RKO (cell line): Measurements from ENCODE around the gene ASIC4.

ENCODE experiments used
- DNase-seq: peaks from one replicate; pipeline ENCODE4 v3.0.0-alpha.2; 2016; ENCODE audit warnings: low spot score

The ASIC4 gene, protein sequence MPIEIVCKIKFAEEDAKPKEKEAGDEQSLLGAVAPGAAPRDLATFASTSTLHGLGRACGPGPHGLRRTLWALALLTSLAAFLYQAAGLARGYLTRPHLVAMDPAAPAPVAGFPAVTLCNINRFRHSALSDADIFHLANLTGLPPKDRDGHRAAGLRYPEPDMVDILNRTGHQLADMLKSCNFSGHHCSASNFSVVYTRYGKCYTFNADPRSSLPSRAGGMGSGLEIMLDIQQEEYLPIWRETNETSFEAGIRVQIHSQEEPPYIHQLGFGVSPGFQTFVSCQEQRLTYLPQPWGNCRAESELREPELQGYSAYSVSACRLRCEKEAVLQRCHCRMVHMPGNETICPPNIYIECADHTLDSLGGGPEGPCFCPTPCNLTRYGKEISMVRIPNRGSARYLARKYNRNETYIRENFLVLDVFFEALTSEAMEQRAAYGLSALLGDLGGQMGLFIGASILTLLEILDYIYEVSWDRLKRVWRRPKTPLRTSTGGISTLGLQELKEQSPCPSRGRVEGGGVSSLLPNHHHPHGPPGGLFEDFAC

DNA sequence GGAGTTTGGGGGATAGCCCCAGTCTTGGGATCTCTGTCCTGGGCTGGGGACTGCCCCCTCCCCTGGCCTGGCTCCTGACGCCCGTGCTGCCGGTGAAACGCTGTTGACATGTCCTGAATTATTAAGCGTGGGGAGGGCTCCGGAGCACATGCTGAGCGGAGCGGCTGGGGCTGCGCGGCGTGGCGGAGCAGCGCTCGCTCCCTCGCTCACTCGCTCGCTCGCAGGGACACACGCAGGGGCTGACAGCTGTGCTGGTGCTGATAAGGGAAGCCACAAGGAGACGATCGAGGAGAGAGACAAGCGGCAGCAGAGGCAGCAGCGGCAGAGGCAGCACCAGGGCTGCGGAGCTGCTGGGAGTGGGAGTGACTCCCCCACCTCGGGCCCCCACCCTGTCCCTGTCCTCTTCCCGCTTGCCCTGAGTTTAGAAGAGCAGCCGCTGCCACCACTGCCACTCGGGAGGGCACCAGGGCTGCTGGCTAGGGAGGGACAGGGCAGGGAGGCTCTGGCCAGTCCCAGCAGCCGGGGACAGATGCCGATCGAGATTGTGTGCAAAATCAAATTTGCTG lies at the start of gene ASIC4:
Gene ASIC4 (plus strand): TSS at position 287 of the 566 bp plus-strand sequence. CDS start 243 bp downstream, at position 530.
- DNase-seq, result no peak

DNA sequence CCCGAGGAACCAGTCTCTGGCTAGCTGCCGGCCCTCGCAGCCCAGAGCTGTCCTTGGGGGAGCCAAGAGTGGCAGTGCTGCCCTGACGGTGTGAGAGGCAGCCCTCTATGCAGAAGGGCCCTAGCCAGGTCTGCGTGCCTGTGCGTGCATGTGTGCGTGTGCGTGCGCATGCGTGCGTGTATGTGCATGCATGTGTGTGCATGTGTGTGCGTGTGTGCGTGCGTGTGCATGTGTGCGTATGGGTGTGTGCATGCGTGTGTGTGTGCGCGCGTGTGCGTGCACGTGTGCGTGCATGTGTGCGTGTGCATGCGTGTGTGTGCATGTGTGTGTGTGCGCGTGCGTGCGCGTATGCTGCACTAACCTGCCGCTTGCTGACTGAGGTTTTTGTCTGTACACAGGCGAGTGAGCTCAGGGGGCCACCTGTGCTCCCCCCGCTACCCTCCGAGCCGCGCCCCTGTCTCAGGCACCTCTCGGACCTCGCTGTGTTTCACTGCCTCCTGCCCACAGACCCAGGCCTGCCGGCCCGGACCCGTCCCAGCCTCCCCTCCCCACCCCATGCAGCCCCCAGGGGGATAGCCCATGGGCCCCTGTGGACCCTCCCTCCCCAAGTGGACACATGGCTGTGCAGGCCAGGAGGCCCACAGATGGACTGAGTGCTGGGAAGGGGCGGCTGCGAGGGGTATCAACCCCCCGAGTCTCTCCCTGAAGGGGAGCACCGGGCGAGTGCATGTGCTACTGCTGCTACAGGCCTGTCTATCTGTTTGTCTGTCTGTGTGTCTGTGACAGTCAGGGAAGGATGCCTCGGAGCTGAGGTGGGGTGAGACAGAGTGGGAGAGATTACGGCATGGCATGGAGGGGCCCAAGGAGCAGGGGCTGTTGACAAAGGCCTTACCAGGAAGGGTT lies 48.4 kb upstream of the ASIC4 start:
- no peak for DNase-seq

DNA sequence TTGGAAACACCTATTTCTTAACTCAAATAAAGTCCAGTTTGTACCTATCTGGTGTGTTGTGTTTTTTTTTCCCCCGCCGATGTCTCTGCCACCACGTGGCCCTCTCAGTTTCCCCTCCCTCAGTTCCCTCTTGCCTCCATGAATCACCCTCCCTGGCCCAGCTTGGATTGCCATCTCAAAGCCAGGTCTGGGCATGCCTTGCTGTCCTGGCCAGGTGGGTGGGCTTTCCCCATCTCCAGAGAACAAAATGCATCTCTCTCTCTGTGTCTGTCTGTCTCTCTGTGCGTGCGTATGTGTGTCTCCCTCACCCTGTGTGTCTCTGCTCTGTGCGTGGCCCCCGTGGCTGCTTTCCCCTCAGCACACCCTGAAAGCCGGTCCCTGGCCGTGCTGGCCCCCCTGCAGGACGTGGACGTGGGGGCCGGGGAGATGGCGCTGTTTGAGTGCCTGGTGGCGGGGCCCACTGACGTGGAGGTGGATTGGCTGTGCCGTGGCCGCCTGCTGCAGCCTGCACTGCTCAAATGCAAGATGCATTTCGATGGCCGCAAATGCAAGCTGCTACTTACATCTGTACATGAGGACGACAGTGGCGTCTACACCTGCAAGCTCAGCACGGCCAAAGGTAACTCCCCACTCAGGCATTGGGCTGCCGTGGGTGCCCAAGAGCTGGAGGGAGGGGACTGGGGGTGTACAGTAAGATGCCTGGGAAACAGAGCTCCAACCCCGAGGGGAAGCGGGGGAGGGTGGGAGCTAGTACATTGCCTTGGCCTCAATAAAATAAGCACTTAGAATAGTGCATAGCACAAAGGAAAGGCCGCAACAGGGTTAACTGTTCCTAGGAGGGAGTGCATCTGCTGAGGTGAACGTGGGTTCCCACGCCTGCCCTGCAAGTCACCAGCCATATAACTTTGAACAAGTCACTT lies 47.2 kb upstream of the ASIC4 start:
- DNase-seq, result no peak

DNA sequence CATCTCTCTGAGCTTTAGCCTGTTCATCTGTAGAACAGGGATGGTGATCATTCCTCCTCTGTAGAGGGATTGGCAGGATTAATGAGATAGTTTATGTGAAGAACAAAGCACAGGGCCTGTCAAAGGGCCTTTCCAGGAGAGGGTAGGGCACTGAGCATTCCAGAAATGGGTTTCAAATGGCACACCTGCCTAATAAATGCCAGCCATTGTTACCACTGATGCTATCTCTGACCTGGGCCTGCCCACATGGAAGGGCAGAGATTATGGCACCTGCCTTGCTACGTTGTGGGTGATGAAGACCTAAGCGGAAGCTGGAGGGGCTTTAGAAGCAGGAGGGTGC lies 46.6 kb upstream of the ASIC4 start:
- no peak for DNase-seq

DNA sequence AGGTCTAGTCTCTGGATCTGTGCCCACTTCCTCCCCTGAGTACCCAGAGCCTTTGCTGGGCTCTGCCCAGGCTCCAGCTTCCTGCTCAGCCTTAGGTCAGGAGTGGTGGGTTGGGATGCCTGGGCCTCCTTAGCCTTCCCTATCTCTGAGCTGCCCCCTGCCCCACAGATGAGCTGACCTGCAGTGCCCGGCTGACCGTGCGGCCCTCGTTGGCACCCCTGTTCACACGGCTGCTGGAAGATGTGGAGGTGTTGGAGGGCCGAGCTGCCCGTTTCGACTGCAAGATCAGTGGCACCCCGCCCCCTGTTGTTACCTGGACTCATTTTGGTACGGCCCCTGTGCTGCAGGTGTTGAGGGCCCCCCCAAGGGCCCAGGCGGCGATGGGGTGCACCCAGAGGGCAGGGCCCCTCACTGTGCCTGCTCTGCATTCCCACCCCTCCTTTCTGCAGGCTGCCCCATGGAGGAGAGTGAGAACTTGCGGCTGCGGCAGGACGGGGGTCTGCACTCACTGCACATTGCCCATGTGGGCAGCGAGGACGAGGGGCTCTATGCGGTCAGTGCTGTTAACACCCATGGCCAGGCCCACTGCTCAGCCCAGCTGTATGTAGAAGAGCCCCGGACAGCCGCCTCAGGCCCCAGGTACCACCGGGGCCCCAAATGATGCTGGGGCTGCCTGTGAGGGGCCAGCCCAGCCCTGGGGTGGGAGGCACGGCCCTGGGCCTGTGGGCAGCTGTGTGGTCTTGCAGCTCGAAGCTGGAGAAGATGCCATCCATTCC lies 45.7 kb upstream of the ASIC4 start:
- DNase-seq, result no peak

DNA sequence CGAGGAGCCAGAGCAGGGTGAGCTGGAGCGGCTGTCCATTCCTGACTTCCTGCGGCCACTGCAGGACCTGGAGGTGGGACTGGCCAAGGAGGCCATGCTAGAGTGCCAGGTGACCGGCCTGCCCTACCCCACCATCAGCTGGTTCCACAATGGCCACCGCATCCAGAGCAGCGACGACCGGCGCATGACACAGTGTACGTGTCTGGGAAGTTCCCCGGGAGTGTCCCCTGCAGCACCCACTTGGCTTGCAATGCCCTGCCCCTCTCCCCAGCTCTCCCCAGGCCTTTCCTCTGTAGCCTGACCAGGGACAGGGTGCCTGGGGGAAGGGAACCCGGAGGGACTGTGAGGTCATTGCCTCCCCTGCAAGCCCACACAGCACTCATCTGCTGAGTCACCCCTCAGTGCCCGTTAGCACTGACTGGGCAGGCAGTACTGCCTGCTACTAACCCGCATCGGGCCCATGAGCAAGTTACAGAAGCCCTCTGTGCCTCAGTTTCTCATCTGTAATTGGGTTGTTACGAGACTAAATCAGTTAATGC lies 45.0 kb upstream of the ASIC4 start:
- DNase-seq, result peak; percentile 56

DNA sequence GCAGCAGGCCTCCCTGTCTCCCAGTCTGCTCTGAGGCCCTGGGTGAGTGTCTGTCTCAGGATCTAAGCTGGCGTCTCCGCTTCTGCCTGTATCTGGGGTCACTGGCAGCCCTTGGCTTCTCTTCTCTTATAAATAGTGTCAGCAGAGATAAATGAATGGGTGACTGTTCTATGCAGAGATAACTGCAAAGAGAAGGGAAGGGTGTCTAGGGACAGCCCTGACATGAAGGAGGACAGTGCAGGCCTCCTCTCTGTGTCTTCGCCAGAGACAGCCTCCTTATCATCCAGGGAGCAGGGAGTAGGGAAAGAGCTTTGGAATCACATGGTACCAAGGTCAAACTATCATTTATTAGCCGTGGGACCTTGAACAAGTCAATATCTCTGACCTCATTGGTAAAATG lies 43.9 kb upstream of the ASIC4 start:
- DNase-seq, result no peak

DNA sequence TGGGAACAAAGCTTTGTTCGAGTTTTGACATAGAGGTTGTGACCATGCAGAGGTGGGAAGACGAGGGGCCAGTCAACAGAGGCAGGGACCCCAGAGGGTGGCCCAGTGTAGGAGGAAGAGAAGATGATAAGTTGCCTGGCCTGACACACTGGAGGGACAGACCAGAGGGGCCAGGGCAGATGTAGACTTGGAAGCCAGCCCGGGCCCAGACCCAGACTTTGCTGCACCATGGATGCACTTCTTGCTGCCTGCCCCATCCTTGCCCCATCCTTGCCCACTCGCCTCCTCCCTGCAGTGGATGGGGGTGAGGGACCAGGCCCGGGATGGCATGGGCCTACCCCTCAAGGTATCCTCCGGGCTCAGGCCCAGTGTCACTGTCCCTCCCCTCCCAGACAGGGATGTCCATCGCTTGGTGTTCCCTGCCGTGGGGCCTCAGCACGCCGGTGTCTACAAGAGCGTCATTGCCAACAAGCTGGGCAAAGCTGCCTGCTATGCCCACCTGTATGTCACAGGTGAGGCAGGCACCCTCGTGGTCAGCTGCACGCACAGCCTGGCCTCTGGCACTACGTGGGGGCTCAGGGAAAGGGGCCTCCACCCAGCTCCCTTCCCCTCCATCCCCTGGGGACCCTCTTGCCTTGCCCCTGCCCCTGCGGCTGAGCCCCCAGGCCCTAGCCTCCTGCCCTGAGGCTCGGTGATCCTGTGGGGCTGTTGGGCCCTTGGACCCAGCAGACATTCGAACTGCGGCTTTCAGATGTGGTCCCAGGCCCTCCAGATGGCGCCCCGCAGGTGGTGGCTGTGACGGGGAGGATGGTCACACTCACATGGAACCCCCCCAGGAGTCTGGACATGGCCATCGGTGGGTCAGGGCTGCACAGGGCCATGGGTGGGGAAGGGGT lies 42.6 kb upstream of the ASIC4 start:
- no peak for DNase-seq

DNA sequence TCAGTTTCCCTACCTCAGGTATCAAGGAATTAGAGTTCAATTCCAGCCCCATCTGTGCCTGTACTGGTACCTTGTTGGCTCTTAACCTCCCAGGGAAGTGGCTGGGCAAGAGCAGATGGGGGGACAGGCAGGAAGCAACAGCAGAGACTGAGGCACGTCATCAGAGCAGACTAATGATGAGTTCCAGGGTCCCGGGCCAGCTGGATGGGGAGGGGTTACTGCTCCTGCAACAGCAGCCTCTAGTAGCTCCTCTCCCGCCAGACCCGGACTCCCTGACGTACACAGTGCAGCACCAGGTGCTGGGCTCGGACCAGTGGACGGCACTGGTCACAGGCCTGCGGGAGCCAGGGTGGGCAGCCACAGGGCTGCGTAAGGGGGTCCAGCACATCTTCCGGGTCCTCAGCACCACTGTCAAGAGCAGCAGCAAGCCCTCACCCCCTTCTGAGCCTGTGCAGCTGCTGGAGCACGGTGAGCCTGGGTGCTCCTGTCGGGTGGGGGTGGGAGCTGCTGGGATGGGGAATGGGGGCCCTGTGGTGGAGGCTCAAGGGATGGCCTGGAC lies 41.6 kb upstream of the ASIC4 start:
- no peak for DNase-seq

DNA sequence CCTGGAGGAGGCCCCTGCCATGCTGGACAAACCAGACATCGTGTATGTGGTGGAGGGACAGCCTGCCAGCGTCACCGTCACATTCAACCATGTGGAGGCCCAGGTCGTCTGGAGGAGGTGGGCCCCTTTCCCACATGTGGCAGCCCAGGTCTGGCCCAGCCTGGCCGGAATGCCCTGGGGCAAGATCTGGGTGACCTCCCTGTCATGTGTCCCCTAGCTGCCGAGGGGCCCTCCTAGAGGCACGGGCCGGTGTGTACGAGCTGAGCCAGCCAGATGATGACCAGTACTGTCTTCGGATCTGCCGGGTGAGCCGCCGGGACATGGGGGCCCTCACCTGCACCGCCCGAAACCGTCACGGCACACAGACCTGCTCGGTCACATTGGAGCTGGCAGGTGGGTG lies 40.8 kb upstream of the ASIC4 start:
- DNase-seq, result no peak

DNA sequence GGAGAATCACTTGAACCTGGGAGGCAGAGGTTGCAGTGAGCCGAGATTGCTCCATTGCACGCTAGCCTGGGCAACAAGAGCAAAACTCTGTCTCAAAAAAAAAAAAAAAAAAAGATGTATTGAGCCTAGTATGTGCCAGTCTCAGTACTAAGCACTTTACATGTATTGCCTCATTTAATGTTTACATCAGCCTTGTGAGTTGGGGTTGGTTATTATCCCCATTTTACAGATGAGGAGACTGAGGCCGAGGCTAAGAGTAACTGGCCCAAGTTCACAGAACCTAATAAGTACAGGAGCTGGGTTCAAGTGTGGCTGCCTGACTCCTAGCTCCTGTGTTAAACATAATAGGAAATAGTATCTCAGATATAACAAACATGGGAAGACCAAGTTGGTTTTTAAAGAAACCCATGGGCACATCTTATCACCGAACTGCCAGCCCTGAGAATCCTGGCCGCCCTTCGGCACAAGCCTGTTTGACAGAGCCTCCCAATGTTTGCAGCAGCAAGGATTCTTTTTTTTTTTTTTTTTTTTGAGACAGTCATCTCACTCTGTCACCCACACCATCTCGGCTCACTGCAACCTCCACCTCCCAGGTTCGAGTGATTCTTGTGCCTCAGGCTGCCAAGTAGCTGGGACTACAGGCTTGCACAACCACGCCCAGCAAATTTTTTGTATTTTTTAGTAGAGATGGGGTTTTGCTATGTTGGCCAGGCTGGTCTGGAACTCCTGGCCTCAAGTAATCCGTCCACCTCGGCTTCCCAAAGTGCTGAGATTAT lies 39.8 kb upstream of the ASIC4 start:
- no peak for DNase-seq

DNA sequence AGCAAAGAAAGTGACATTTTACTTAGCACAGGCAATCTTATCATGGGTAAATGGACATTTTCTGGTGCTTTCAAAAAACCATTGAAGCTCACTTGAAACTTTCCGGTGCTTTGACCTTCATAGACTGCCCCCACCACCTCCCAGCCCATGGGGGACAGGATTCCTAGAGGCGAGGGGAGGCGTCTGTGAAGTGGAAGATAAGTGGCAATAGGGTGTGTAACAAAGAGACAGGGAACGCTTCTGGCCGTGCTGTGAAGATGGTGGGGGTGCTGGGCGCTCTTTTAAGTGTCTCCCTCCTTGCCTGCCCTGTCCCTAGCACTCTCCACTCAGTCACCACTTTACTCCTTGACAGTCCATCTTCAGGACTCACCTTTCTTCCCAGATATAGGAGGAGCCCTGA lies 39.0 kb upstream of the ASIC4 start:
- DNase-seq, result no peak

DNA sequence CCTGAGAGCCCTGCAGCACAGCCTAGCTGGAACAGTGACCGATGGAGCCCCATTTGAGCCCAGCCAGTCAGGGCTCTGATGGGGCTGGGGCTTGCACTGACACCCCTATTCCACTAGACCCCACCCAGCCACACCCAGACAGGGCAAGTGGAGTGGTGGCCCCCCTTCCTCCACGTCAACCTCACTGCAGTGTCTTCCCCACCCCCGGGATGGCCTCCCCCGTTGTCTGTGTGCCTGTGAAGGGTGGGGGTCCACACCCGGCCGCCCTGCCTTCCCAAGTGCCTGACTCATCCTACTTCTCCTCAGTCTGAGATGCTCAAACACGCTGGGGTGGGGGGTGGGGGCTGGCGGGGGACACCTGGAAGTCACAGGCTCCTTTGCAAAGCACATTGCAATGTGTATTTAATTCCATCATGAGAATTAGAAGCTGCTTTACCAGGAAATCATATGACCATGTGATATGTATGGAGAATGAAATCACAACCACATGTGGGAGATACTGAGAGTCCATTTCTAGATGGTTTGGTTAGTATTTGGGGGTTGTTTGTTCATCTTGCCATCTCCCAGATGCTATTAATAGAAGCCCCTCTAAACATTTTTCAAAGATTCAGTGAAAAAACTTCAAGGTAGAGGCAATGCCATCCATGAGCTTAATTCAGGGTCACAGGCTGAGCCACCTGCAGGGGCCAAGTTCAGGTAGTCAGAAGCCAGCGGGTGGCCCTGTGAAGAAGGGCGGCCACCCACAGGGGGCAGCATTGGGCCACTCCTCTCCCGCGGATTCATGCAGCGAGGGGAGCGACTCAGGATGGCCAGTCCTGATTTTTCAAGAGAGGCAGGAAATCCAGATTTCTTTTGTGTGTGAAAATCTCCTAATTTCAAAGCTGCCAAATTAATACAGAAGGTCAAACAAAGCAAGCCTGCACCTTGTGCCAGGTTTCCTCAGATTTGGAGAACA lies 38.3 kb upstream of the ASIC4 start:
- peak; percentile 32 for DNase-seq

DNA sequence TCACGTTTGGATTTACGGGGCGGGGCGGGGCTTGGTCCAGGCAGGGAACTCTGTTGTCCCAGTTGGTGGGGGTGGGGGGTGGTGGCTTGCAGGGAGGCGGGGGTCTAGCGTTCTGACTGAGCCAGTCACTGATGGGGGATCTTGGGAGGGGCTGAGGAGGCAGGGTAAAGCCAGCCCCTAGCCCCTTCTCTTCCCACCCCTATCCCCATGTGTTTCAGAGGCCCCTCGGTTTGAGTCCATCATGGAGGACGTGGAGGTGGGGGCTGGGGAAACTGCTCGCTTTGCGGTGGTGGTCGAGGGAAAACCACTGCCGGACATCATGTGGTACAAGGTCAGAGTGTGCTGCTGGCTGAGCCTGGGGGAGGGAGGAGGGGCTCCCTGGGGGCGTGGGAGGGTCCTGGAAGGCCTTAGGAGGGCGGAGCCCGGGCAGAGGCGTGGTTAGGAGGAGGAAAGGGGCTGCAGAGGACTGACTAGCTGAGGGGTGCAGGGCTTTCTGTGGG lies 37.6 kb upstream of the ASIC4 start:
- DNase-seq, result no peak

DNA sequence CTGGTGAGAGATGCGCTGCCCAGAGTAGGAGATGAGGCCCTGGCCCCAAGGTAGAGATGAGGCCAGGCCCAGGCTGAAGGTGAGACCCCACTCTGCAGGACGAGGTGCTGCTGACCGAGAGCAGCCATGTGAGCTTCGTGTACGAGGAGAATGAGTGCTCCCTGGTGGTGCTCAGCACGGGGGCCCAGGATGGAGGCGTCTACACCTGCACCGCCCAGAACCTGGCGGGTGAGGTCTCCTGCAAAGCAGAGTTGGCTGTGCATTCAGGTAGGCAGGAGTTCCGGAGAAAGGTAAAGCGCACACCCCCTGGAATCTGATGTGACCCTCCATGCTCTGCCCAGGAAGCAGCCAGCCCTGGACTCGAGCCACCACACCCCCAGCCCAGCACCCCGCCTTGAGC lies 37.1 kb upstream of the ASIC4 start:
- DNase-seq, result no peak

DNA sequence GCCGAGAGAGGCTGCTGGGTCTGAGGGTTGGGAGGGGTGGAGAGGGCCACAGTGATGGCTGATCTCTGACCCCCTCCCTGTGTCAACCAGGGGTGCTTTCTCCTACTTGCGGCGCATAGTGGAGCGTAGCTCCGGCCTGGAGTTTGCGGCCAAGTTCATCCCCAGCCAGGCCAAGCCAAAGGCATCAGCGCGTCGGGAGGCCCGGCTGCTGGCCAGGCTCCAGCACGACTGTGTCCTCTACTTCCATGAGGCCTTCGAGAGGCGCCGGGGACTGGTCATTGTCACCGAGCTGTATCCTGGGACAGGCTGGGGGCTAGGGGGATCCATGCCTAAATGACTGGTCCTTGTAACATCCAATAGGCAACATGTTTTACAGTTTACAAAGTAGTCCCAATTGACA lies 36.5 kb upstream of the ASIC4 start:
- DNase-seq, result no peak

DNA sequence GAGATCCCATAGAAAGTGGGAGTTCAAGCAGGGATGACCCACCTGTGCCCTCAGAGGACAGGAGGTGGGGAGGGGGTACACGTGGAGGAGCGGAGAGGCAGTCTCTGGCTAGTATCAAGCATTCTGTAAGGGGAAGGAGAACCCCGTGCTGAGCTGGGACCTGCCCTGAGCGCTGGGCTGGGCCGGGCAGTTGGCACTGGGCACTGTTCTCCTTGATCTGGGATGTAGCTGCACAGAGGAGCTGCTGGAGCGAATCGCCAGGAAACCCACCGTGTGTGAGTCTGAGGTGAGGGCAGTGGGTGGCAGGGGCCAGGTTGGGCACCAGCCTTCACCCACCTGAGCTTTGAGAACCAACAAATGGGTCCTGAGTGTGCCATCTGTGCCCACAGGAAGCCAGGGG lies 35.4 kb upstream of the ASIC4 start:
- no peak for DNase-seq
